Epithelial cell of esophagus (primary cell): ENCODE data around the gene BPIFB3.

ENCODE experiments used
- DNase-seq: peaks from one replicate; pipeline ENCODE4 v3.0.0; 2010; ENCODE audit warnings: low read depth
- H3K4me3 ChIP-seq: 2 replicates; pipeline ENCODE4 v1.5.1; 2011; ENCODE audit warnings: mild to moderate bottlenecking, low read length, control low read depth
- TF ChIP-seq, protein P1 (sequence below): IDR thresholded peaks from 2 replicates; pipeline ENCODE4 v1.5.1; 2011; ENCODE audit warnings: low read depth, mild to moderate bottlenecking, low read length, control low read depth, inconsistent platforms; ENCODE audit not compliant: insufficient read depth; ENCODE audit errors: missing control alignments

The BPIFB3 gene

DNA sequence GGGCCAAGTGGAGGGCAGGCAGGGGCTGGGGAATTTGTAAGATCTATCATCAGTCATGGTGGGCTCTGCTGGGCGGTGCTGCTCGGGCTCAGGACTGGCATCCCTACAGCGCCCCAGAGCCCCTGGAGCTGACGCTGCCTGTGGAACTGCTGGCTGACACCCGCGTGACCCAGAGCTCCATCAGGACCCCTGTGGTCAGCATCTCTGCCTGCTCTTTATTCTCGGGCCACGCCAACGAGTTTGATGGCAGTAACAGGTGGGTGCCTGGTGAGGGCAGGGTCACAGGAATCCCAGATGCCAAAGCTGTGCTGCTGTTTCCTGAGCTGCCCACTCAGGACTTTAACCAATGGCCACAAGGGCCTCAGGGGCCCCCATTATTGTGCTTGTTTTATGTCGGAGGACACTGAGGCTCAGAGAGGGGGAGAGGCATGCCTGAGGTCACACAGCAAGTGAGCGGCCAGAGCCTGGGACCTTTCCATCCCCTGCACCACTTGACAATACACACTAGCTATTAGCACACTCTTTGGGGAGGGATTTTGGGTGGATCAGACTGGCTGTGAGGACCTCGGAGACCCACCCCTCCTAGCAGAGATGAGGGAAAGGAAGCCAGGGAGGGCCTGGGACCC, 39.9 kb upstream of the BPIFB3 start:
- TF ChIP-seq, protein P1, sequence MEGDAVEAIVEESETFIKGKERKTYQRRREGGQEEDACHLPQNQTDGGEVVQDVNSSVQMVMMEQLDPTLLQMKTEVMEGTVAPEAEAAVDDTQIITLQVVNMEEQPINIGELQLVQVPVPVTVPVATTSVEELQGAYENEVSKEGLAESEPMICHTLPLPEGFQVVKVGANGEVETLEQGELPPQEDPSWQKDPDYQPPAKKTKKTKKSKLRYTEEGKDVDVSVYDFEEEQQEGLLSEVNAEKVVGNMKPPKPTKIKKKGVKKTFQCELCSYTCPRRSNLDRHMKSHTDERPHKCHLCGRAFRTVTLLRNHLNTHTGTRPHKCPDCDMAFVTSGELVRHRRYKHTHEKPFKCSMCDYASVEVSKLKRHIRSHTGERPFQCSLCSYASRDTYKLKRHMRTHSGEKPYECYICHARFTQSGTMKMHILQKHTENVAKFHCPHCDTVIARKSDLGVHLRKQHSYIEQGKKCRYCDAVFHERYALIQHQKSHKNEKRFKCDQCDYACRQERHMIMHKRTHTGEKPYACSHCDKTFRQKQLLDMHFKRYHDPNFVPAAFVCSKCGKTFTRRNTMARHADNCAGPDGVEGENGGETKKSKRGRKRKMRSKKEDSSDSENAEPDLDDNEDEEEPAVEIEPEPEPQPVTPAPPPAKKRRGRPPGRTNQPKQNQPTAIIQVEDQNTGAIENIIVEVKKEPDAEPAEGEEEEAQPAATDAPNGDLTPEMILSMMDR, result no peak
- no peak for DNase-seq
- no peak overlapping the region for H3K4me3 ChIP-seq

DNA sequence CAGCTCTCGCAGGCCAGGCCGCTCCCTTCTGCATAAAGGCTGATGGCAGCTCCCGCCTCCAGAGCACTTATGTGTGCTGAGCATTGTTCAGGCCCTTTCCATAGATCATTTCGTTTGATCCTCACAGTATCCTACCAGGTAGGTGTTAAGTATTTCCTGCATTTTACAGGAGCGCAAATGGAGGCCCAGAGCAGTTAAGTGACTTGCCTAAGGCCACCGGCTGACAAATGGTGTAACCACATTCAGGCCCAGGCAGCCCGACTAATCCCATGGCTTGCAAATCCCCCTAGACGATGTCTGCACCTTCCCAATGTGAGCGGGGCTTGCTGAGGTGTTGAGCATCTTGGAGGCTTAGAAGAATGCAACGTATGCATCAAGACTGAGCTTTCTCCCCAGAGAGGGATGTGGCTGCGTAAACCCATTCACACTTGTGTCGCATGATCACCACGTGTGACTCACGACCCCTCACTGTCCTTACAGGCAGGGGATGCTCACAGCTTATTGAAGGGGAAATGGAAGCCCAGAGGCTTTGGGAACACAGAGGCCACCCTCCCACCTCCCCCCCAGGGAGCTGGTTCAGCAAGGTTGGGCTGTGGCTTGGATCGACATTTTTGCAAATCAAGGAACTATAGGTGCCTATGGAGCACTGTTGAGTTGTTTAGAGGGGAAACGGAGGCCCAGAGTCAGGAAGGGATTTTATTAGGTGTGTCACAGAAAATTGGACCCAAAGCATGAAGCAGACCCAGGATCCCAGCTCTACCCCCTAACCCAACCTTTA, 39.2 kb upstream of the BPIFB3 start:
- H3K4me3 ChIP-seq, result no peak overlapping the region
- TF ChIP-seq, protein P1, result no peak
- DNase-seq, result no peak

DNA sequence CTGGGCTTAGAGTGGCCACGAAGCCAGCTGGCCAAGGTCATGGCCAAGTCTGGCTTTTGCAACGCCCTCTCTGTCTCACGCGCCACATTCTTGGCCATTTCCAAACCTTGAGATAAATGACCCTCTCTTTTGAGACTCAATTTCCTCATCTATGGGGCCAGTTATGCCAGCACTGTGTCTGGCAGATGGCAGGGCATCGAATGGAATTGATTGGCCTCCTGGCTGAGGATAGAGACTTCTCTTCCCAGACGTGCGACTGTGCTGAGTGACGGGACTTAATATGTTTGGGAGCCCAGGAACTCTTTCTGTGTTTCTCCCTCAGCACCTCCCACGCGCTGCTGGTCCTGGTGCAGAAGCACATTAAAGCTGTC, 38.6 kb upstream of the BPIFB3 start:
- H3K4me3 ChIP-seq, result no peak overlapping the region
- TF ChIP-seq, protein P1, result no peak
- DNase-seq, result no peak

DNA sequence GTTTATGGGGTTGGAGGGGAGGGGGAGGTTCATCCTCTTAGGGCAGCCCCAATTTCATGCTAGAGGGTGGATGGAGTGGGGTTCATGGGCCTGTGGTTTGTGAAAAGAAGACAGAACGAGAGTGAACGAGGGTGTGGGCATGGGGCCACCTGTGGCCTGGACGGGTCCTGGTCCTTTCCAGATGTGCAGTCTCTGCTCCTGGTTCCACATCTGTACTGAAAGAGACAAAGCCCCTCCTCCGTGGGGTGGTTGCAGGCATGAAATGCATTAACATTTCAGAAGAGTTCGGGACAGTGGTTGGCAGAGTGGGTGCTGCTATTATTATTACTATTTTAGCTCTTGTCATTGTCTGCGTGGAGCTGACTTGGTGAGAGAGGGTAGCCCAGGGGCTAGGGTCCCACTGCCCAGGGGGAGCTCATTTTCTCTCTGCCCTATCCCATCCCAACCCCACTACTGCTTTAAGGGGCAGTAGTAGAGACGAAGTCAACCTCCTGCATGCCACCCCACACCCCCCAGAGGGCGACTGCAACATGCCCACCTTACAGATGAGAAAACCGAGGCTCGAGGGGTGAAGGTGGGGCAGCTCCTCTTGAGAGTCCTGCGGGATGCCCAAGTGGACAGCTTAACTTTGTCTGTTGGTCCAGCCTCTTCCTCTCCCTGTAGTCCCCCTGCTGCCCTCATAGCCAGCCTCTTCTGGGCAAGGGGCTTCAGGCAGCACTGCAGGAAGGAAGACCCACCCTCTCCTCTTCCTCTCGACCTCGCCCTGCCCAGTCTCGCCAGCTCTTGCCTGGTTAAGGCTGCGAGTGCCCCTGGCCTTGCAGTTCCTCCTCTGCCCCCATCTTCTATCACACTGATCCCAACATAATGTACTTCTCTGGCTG, 37.8 kb upstream of the BPIFB3 start:
- H3K4me3 ChIP-seq, result no peak overlapping the region
- DNase-seq, result no peak
- TF ChIP-seq, protein P1, result no peak

DNA sequence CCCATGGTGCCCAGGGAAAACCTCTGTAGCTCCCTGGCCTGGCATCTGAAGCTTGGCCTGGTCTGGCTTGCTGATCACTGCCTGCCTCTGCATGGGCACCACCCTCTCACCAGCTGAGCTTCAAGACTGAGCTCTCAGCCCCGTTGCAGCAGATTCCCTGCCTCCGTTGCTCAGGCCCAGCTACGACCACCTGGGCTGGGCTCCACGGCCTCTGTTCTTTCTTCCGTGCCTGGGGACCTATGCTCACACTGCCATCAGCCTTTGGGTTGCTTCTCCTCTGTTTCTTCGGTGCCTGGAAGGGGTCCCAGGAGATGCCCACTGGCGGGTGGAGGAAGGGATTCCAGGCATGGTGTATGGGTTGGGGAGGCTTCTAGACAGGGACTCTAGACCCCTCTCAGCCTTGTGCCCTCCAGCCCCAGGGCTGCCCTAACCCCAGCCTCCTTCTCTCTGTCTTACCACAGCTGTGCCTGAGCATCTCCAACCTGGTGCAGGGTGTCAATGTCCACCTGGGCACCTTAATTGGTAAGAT, 37.1 kb upstream of the BPIFB3 start:
- TF ChIP-seq, protein P1, result no peak
- H3K4me3 ChIP-seq, result no peak overlapping the region
- DNase-seq, result no peak

DNA sequence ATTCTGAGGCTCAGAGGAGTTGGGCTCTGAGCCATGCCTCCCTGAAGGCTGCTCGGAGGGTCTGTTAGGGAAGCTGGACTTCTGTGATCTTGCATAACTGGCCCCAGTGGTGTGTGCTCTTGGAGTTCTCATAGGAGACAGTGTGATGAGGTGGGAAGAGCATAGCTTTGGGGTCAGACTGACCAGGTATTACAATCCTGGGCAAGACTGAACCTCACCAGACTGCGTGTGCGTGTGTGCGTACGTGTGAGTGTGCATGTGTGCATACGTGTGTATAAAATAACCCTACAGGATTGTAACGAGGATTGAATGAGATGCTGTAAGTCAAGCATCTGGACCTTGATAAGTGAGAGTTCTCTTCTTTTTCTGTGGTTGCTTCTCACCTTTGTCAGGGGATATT, 36.2 kb upstream of the BPIFB3 start:
- DNase-seq, result no peak
- H3K4me3 ChIP-seq, result no peak overlapping the region
- TF ChIP-seq, protein P1, result no peak
